CD4-positive, alpha-beta T cell treated with Interleukin-12 subunit alpha and Interleukin-12 subunit beta, for 1 hour (primary cell): ENCODE data around the gene HAUS8.
"Not testable (repeated sequence)": the region's sequence is repeated elsewhere in the genome, so short reads cannot be mapped to it uniquely, and the experiment has no call there.

ENCODE experiments used
- DNase-seq: peaks from one replicate; pipeline ENCODE4 v3.0.0-alpha.2; 2020

The HAUS8 gene

DNA sequence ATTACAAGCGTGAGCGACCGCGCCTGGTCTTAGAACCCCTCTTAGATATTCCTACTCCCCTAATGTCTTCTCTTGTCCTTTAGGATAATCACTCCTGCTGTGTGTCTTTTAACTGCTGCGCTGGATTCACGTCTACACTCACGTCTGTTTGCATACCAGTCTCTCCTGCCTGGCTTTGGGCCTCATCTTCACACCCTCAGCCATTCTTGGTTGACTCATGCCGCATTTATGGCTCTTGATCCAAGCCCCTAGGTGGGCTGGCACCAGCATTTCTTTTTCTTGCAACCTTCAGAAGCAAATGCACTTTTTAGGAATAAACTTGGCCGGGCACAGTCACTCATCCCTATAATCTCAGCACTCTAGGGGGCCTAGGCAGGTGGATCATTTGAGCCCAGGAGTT is 23.1 kb upstream of the HAUS8 start:
- DNase-seq, result no peak

DNA sequence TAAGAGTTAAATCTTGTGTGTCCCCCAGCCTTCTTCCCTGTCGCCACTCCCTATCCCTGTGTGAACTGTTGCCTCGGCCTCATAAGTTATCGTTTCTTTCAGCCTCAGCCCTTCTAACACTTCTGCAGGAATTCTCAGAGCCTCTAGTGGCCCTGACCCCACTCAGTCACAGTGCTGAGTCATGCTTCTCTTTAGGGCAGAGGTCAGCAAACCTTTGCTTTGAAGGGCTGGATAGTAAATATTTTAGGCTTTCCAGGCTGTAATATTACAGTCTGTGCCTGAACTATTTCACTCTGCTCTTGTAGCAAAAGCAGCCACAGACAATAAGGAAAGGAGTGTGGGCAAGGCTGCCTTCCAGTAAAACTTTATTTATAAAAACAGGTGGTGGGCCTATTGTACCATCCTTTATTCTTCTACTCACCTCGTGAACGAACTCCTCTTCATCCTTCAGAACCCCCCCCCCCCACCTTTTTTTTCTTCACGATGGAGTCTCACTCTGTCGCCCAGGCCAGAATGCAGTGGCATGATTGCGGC is 22.4 kb upstream of the HAUS8 start:
- no peak for DNase-seq

DNA sequence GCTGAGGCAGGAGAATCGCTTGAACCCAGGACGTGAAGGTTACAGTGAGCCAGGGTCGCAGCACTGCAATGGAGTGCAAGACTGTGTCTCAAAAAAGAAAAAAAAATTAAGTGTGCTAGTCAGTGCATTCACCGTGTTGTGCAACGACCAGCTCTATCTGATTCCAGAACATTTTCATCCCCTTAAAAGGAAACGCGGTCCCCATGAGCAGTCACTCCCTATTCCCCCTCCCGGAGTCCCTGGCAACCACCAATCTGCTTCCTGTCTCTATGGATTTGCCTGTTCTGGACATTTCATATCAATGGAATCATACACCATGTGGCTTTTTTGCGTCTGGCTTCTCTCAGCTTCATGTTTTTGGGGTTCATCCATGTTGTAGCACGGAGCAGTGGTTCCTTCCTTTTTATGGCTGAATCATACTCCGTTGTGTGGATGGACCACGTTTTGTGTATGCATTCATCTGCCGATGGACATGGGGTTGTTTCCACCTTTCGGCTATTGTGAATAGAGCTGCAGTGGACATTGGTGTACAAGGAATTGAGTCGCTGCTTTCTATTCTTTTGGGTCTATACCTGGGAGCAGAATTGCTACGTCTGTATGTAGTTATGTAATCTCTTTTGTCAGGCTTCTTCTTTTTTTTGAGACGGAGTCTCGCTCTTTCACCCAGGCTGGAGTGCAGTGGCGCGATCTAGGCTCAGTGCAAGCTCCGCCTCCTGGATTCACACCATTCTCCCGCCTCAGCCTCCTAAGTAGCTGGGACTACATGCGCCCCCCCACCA is 20.1 kb upstream of the HAUS8 start:
- DNase-seq, result no peak

DNA sequence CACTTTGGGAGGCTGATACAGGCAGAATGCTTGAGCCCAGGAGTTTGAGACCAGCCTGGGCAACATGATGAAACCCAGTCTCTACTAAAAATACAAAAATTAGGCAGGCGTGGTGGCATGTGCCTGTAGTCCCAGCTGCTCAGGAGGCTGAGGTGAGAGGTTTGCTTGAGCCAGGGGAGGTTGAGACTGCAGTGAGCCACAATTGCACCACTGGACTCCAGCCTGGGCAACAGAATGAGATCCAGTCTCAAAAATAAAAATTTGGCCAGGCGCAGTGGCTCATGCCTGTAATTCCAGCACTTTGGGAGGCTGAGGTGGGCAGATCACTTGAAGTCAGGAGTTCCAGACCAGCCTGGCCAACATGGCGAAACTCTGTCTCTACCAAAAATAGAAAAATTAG is 19.4 kb upstream of the HAUS8 start:
- not testable (repeated sequence) for DNase-seq

DNA sequence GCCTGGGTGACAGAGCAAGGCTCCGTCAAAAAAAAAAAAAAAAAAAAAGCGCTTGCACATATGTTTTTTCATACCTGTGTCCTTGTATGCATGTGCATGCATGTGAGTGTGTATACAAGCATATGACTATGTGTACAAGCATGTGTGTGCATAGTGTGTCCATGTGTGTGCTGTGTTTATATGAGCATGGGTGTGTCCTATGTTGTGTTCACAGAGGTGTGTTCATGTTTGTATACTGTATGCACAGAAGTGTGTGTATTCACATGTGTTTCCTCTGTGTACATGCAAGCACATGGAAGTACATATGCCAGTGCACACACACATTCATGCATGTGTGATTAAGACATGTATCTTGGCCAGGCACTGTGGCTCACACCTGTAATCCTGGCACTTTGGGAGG is 17.4 kb upstream of the HAUS8 start:
- DNase-seq, result no peak

DNA sequence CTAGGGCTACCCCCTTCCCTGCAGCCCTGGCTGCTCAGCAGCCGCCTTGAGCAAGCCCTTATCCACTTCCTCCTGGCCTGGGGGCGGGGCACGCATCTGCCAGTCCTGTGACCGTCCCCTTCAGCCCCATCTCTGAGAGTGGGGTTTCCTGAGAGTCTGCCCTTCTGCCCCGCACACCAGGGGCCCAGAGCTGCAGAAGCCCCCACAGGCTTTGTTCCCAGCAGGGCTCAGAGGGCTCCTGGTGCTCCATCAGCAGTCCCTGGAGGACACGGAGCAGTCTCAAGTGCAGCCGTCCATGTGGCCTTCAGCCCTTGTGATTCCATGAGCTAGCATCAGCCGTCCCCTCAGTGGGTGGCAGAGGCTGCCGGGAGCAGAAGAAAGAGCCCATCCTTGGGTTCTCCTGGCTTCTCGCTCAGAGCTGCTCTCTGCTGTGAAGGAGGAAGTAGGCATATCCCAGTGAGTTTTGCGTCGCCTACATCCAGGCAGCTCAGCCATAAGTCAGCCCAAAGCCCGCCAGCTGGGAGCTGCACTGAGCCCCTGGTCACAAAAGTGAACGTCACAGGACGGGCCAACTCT is 16.6 kb upstream of the HAUS8 start:
- DNase-seq, result no peak

DNA sequence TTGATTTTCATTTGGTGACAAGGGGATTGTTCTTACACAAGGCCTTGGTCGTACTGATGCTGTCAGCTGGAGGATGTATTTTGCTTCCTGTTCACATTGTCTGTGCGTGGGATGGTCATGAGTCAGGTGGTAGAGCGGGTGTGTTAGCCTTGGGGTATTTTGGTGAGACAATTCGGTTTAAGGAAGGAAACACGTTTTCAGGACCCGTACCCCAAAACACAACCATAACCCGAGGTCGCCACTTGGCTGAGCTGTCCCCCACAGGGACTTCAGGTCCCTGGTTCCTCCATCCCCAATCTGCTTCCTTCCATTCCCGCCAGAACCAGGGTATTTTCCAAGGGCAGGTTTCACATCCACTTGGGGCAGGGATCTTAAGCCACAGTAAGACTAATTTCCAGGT is 15.3 kb upstream of the HAUS8 start:
- no peak for DNase-seq

DNA sequence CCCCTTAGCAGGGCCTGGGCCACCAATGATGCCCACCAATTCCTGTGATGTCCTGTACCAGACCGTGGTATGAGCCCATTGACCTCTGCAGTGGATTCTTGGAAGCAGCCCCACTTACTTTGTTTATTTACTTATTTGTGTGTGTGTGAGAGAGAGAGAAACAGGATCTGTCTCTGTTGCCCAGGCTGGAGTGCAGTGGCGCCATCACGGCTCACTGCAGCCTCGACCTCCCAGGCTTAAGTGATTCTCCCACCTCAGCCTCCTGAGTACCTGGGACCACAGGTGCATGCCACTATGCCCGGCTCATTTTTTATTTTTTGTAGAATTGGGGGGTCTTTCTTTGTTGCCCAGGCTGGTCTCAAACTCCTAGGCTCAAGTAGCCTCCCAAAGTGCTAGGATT is 13.3 kb upstream of the HAUS8 start:
- DNase-seq, result no peak

DNA sequence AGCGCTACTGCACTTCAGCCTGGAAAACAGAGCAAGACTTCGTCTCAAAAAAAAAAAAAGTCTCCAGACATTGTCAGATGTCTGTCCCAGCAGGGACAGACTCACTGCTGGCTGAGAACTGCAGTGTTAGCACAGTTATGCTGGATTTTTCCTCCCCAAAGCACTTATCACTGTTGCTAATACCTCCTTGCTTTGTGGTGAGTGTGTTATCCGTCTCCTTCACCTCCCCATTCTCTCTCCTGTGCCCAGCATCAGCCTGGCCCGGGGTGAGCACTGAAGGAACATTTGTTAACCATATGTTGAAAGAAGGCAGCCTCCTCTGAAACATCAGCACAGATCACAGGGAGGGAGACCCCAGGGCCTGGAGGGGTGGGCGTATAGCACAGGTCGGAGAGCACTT is 11.6 kb upstream of the HAUS8 start:
- DNase-seq, result no peak

DNA sequence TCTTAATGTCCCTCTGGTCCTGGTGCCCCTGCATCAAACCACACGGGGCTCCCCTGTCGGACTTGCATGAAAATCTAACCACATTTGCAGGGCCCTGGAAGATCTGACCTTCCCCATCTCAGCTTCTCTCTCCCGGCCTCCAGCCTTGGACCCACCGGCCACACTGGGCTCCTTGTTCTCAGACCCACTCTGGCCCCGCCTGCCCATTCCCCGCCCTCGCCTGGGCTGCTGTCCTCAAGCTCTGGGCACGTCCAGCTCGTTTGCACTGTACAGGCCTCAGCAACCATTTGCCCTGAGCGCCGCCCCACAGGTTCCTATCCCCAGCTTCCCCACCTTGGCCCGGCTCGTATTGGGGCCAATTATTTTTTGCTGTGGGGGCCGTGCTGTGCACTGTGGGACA is 10.9 kb upstream of the HAUS8 start:
- no peak for DNase-seq

DNA sequence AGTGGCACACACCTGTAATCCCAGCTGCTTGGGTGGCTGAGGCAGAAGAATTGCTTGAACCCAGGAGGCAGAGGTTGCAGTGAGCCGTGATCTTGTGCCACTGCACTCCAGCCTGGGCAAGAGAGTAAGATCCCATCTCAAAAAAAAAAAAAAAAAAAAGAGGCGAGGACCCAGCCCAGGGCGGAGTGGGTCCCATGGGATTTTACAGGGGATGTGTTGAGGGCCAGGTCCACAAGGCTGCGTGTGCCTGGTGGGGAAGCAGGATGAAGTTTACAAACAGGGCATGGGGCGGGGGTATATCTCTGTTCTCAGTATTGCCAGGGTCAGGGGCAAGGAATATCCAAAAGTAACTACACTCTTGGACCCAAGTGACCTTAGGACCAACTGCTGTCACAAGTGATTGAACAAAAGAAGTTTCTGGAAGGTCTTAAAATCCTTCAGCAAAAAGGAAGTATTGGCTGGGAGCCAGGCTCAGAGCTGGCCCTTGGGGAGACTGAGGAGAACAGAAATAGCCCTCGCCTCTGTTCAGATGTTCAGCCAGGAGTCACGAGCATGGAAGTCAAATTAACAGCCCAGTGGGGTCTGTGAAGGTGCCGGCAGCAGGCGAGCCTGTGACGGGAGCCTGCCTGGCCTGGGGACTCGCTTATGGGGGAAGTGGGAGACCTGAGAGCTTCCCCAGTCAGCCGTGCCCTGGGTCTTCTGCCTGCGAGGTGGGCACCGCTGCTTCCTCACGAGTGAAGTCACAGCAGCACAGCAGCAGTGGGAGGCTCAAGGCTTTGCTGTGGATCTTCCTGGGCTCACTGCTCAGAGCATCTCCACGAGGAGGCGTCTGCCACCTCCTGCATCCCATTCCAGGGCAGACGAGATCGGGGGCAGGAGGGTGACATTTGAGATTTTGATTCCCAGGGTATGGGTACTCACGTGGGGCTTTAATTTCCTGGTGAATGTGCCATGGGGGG is 6.7 kb upstream of the HAUS8 start:
- no peak for DNase-seq

DNA sequence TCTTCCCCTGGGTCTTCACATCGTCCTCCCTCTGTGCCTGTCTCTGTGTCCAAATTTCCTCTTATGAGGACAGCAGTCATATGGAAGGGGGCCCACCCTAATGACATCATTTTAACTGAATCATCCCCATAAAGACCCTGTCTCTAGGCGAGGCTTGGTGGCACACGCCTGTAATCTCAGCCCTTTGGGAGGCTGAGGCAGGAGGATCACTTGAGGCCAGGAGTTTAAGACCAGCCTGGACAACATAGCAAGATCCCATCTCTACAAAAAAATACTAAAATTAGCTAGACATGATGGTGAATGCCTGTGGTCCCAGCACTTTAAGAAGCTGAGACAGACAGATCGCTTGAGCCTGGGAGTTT is 5.2 kb upstream of the HAUS8 start:
- no peak for DNase-seq

DNA sequence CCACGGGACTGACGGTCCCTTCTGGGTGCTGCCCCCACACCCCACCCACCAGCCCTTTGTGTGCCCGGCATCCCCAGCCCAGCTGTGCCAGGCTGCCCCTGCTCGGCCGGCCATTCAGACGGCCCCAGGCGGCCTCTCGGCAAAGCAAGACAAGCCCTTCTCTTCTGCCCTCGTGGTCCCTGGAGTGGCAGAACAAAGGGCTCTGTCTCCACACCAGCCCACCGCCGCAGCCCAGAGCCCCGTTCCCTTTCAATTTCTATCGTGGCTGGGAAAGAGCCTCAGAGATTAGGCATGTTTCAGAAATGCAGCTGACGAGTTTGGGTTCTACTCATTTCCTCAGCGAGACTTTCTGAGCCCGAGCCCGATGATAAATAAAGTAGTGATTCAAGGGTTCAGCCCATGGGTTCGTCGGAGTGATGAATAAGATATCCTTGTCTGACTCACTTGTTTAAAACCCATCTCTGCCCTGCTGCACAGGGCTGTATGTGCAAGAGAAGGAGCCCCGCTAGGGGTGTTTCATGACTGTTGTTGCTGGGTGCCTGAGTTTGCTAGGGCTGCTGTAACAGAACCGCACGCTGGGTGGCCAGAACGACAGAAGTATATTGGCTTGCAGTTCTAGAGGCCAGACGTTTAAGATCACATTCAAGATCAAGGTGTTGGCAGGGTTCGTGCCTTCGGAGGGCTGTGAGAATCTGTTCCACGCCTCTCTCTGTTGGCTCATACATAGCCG is 4.6 kb upstream of the HAUS8 start:
- peak; percentile 71 for DNase-seq

DNA sequence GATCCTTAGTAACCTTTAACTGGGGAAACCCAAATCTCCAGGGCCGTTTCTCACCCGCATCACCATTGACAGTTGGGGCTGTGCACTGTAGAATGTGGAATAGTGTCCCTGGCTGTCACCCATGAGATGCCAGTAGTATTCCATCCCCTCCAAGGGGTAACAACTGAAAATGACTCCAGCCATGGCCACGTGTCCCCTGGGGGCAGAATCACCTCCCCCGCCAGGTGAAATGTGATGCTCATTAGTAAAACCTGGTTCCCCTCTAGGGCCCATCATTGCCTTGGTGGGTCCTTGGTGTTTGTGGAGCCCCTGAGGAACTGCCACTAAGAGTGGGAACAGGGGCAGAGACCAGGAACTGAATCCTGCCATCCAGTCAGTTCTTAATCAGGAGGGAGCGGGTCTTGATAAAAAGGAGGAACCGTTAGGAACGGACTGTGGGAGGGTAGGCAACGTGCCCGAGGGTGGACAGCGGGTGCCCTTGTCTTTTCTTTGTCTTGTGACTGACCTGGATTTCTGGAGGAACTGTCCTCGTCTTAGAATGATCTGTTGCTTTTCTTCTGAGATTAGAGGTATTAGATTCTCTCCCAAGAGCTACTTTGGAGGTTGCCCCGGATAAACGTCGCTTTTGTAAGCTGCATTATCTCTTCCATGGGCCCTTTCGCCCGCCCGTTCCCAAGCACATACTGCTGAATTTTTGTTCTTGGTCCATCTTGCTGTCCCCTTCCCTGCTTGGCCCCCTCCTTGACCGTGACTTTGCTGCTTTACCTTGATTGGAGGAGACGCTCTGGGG is 3.9 kb upstream of the HAUS8 start:
- DNase-seq, result no peak

DNA sequence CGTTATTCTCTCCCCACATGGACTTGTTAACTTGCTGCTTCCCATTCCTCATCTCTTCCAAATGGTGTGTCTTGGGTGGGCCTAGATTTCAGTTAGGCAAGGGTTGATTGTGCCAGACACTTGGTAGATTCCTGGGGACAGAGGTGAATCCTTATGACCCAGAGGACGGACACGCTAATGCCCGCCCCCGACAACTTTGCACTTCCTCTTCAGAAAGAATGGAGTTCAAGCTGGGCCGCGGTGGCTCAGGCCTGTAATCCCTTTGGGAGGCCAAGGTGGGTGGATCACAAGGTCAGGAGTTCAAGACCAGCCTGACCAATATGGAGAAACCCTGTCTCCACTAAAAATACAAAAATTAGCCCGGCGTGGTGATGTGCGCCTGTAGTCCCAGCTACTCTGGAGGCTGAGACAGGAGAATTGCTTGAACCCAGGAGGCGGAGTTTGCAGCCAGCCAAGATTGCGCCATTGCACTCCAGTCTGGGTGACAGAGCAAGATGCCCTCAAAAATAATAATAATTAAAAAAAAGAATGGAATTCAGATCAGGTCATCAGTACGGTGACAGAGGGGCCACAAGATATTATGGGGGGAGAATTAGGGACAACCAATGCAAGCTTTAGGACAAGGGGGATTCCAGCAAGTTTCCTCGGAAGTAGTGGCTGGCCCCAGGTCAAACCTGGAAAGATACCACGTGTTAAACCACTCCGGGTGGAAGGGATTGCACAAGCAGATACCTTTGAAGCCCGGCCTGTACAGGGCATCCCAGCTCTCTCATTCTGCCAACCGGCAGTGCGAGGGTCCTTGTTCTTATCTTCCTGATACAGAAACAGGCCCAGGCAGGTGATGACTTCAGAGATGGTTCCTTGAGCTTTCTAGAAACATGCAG is 3.0 kb upstream of the HAUS8 start:
- no peak for DNase-seq

DNA sequence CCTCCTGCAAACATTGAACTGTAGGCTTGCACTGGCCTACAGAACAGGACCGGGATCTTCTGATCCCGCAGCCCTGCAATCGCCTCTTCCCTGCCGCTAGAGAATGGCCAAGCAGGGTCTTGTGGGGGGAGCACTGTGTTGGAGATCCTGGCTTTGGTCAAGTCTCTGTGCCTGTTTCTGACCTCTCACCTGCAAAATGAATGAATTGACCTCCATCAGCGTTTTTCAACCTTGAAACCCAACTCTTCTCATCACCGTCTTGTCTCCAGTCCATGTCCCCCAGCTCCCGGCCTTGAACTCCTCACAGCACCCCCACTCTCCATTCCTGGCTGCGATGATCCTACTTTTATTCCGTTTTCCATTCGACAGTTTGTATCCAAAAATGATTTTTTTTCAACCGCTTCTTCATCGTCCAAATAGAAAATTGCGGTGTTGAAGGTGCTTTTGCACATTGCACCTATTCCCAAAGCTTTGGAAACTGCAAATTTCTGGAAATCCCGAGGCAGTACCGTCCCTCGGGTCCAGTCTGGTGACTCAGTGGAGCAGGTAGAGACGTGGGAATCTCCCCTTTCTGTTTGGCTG is 2.3 kb upstream of the HAUS8 start:
- no peak for DNase-seq

DNA sequence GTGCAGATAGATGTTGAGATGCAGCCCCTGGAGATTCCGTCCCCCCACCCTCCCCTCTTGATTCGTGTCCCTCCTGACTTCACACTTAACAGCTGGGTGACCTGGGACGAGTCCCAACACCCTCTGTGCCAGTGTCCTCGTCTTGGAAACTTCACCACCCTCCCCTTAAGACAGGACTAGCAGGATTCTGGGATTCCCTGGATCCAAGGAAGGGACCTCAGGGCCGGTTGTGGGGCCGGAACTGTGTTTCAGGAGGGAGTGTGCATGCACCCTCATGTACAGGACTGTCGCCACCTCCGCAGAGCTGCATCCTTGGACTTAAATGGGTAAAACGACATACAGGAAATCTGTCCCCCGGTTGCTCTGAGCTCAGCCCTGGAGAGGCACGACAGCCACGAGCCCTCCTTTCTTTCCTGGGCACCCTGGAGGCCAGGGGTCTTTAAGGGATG is 1.3 kb upstream of the HAUS8 start:
- no peak for DNase-seq

DNA sequence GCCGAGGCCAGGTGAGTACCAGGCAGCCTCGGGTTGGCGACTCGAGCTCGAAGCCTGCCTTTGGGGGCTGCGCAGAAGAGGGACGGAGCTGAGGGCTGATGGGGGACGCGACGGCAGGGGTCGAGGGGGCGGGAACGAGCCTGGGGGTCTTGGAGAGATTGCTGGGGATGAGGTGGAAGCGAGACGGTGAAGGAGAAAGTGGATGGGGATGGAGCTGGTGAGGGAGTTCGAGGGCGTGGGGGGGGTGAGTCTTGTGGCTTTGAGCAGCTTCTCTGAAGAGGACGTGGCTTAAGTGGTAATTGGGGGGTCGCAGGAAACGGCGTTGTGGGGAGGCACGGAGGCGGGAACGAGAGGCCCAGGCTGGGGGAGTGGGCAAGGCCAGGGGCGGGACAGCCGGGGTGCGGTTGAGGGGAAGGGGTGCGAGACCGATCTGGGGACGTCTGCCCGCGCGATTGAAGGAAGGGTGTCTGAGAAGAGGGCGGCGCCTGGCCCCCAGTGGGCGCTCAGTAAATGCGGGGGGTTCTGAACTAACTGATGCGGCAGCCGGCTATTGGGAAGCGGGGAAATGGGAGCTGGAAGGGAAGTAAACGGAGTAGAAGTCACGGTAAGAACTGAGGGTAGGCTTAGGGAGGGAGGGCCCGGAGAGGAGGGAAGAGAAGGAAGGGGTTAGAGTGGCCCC is 751 bp upstream of the HAUS8 start:
- peak; percentile 64 for DNase-seq

DNA sequence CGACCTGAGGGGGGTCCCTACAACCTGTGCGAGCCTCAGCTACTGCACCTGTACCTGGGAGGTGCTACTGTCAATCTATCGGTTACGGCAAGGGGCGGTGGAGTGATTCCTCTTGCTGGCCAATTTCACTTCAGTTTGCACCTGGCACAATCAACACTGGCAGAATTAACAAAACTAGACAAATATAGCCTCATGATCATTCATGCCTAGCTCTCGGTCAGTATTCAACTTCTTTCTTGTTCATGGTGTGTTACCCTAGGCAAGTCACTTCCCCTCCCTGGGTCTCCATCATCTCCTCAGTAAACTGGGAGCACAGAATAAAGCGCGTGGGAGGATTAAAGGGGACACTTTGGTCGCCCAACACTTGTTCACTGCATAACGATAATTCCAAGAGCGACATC is 618 bp downstream of the HAUS8 start:
- no peak for DNase-seq
